Measurements from ENCODE around the gene PITPNM3.
A peak's percentile ranks its signal among the peaks of the same experiment; 100 is the strongest.

The PITPNM3 gene

GRCh38 chr17:6458460-6458950 is 97.8 kb downstream of the PITPNM3 start:
- DNase-seq: no peak

GRCh38 chr17:6457688-6458459 is 98.5 kb downstream of the PITPNM3 start:
- DNase-seq: no peak

- DNase-seq: no peak
These were observed 99.3 kb downstream of the PITPNM3 start for GRCh38 chr17:6456914-6457687.

- no peak for DNase-seq
These were observed 100.0 kb downstream of the PITPNM3 start for GRCh38 chr17:6456321-6456720.

DNA sequence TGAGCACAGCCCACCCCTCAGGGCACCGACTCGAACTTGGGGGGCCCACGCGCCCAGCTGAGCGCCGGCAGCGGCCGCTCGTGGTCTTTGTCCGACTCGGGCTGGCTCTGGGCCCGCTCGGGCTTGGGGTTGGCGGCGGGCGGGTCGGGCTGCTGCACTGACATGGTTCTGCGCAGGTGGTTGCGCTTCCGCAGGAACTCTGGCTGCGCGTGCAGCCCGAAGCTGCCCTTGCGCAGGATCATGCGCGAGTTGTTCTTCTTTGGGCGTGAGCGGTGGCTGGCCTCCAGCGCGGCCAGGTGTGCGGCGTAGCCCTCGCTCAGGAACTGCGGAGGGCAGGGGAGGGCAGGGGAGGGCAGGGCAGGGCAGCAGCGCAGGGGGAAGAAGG is 101.0 kb downstream of the PITPNM3 start:
- DNase-seq: no peak

- no peak for DNase-seq
These were observed 101.6 kb downstream of the PITPNM3 start for GRCh38 chr17:6454495-6455320.

GRCh38 chr17:6453279-6454024 is 102.9 kb downstream of the PITPNM3 start:
- no peak for DNase-seq

DNA sequence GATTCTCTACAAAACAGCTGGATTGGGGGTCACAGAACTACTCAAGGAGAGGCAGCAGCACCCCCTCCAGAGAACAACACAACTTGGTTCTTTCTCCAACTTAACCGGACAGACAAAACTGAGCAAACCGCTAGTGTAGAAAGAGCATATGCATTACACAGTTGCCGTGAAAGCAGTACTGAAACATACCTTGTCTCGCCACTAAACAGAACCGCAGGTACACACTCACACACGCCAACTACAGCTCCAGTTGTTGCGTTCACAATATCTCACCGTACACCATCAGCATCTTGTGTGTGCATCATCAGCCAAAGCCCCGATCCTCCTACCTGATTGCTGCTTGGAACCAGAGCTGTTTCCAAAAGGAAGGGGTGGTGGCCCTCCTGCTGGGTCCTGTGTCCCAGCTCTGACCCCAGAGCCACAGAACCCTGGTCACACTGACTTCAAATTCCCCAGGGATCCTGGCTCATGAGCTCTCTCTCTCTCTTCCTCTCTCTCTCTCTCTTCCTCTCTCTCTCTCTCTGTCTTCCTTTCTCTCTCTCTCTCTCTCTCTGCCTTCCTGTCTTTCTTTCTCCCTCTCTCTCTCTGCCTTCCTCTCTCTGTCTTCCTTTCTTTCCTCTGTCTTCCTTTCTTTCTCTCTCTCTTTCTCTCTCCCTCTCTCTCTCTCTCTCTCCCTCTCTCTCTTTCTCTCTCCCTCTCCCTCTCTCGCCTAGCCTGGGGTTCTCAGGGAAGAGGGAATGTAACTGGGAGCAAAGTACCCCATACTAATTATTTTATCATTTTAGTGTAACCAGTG is 103.7 kb downstream of the PITPNM3 start:
- DNase-seq: no peak

DNA sequence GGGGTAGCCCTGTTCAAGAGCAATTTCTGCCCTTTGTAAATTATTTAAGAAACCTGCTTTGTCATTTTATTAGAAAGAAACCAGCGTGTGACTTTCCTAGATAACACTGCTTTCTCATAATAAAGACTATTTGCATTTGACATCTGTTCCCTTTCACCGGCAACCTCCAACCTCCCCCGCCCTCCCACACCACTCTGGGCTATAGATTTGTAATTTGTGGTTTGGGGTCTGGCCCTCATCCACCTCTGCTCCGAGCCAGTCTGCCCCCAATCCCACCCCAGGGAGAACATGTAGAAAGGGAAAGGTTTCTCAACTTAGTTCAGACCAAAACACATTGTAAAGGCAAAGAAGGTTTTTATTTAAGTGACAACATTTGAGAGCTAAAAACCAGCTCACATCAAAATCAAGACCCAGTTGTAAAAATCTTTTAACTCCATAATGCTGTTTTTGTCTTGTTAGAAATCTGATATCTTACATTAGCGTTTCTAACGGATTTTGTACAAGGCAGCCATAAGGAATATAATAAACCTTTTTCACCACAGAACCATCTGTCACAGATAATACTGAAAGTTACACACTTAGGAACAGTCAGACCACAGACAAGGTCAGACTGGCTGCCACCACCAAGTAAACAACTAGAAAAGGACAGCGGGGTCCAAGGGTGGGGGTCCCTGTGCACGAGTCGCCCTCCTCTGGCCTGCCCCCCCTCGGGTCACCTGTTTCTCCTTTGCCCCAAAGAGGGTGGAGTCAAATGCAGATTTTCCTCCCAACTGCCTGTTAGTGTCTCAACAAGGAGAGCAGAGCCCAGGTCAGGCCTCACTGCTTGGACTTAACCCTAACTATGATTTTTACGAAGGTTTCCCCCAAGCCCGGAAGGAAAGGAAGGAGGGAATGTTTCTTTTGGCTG is 105.2 kb downstream of the PITPNM3 start:
- peak; percentile 19 for DNase-seq

DNA sequence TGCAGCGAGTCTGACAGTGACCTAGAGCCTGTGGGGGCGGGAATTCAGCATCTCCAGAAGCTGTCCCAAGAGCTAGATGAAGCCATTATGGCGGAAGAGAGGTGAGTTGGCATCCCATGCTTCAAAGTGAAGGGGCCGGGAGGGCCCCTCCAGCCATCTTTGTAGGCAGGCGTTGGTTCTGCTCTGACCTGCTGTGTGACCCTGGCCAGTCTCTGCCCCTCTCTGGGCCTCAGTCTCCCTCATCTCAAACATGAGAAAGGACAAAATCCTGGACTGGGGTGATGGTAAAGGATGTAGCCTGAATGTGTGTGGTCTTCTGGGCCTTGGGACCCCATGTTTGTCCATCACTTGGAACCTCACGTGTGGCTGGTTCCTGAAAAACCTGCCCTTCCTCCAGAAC is 107.0 kb downstream of the PITPNM3 start:
- DNase-seq: no peak

DNA sequence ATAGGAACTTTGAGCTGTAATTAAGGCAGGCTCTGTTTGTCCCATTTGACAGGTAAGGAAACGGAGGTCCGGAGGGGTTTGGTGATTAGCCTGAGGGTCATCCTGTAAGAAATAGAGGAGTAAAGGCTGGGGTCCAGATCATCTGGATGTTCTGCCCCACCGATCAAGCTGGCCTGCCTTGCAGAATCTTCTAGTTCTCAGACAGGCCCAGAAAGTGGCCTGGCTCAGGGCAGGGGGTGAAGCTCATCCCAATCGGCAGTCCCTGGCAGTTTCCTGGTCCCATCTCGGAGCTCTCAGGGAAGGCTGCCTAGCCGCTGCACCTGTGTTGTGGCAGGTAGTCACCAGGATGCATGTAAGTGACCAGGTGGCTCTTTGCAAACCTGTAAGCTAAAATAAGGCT is 107.9 kb downstream of the PITPNM3 start:
- DNase-seq: no peak

DNA sequence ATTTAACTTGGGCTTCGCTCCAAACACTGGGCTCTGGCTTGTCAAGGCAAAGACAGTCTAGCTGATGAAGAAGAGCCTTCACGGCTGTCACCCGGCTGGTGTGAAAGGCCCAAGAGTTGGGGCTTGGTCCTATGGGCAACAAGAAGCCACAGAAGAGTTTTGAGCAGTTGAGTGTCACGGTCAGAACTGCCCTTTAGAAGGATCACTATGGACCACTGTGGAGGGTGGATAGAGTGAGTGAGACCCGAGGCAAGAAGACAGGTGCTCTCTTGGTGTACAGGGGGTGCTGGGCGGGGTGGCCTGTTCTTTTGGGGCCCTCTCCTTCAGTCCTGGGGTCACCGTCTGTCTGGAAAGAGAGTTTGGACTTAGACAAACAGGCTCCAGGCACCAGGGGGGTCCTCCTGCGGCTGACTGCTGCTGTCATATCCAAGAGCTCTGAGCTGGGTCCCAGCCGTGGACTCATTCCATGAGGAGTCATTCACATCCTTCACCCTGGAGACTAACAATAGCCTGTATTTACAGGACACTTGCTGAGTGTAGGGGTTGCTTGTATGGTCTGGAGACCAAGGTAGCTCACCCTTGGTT is 109.7 kb downstream of the PITPNM3 start:
- DNase-seq: no peak

GRCh38 chr17:6444571-6445335 is 111.6 kb downstream of the PITPNM3 start:
- DNase-seq: no peak

DNA sequence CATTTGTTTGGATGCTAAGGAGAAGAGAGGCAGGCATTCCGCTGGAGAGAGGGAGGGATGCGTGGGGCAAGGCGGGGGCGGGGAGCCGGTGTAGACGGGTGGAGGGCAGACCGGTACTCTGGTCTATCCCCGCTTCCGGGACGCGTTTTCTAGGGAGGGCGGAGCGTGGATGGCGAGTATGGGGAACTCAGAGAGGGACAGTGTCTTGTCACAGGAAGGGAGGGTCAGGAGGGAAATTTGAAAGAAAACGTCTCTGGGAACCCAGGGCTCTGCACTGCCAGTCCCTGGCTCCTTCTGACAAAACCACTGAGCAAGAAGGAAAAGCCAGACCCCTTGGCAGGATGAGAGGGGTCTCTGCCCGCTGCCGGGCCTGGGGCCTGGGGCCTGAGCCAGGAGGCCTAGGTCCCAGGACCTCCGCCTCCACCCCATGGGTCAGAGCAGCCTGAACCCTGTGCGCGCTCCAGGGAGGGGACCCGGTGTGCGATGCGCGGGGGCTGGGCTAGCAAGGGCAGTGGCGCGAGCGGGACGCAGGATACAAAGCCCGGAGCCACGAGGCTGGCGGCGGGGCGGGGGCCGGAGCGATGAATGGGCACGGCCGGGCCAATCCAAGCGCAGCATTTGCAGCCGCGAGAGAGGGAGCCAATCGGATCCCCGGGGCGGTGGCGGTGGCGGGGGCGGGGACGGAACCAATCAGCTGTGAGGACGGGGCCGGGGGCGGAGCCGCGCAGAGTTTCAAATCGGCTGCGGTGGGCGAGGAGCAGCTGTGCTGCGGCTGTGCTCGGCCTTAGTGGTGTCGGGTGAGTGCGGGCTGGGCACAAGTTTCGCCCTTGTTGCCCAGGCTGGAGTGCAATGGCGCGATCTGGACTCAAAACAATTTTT is 112.4 kb downstream of the PITPNM3 start, which contains the start of gene PIMREG:
Gene PIMREG (plus strand): TSS at position 764 of the 879 bp plus-strand sequence. CDS start 656 bp downstream, outside the sequence.
- DNase-seq: peak; percentile 69

DNA sequence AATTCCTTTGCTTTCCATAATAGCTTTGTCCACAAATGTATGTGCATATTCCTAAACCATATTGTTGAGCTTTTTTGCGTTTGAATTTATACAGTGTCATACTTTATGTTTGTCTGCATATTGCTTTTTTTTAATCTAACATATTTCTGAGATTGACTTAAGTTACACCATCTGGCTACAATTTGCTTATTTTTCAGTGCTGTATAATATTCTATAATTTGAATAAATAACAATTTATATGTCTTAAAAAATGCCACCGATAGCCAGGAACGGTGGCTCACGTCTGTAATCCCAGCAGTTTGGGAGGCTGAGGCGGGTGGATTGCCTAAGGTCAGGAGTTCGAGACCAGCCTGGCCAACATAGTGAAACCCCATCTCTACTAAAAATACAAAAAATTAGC is 113.6 kb downstream of the PITPNM3 start:
- DNase-seq: no peak

- DNase-seq: no peak
These were observed 116.4 kb downstream of the PITPNM3 start for GRCh38 chr17:6439951-6440350.

DNA sequence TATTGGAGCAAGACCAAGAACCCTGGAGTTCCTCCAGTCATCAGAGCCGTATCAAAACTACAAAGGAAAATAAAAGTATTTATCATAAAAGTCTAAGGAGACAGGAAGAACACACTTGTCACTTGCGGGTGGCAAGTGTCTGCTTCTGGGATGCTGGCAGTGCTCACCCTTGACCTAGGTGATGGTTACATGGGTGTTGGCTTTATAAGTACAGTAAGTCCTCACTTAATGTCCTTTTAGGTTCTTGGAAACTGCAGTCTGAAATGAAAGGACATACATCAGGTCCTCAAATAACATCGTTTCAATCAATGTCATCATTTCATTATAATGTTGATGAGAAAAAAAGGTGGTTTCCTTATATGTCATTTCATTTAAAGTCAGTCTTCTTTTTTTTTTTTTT is 118.4 kb downstream of the PITPNM3 start:
- DNase-seq: no peak

- no peak for DNase-seq
These were observed 118.9 kb downstream of the PITPNM3 start for GRCh38 chr17:6437466-6437865.

Data from hematopoietic multipotent progenitor cell treated with erythropoietin and hydrocortisone succinate and interleukin-3 and kit ligand, for 8 days (in vitro differentiated cells).